GM12892 (cell line): ENCODE data around the gene LDLRAD4.

Experiments used
- POLR2A ChIP-seq: IDR thresholded peaks from 2 replicates; pipeline ENCODE4 v1.6.1; 2011; ENCODE audit warnings: low read depth, low read length, control low read depth
- POLR2AphosphoS5 ChIP-seq: IDR thresholded peaks from 2 replicates; pipeline ENCODE4 v1.6.1; 2011; ENCODE audit warnings: low read depth, low read length, control low read depth
- TAF1 ChIP-seq: IDR thresholded peaks from 2 replicates; pipeline ENCODE4 v1.6.1; 2011; ENCODE audit warnings: low read depth, mild to moderate bottlenecking, control low read depth, low read length, borderline replicate concordance

DNA sequence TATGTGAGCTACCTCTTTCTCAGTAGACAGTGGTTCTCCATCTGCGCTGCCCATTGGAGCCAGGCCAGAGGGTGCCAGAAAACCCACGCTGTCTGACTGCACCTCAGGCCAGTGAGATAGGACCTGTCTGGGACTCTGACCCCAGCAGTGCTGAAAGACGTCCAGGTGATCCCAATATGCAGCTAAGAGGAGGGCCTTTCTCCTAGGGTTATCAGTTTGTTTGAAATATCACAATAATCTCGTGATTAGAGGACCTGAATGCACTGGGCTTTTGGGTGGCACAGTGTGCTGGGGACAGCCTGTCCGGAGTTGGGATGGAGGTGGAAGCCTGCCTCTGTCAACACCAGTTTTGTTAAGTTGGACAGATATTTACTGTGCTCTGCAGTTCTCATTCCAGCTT is 216.3 kb downstream of the LDLRAD4 start:
- TF ChIP-seq POLR2A (no peak), TAF1 (no peak), POLR2AphosphoS5 (no peak)
